GM21737 (cell line): Measurements from ENCODE around the gene CREB3L2.
"Not testable (repeated sequence)": the region's sequence is repeated elsewhere in the genome, so short reads cannot be mapped to it uniquely, and the experiment has no call there.

ENCODE experiments used
- ATAC-seq: cut with Tn5 transposase; IDR thresholded peaks from one replicate; pipeline ENCODE4 v1.9.1; 2021; ENCODE audit warnings: mild to moderate bottlenecking, moderate library complexity; ENCODE audit not compliant: unreplicated experiment

CREB3L2 gene

DNA sequence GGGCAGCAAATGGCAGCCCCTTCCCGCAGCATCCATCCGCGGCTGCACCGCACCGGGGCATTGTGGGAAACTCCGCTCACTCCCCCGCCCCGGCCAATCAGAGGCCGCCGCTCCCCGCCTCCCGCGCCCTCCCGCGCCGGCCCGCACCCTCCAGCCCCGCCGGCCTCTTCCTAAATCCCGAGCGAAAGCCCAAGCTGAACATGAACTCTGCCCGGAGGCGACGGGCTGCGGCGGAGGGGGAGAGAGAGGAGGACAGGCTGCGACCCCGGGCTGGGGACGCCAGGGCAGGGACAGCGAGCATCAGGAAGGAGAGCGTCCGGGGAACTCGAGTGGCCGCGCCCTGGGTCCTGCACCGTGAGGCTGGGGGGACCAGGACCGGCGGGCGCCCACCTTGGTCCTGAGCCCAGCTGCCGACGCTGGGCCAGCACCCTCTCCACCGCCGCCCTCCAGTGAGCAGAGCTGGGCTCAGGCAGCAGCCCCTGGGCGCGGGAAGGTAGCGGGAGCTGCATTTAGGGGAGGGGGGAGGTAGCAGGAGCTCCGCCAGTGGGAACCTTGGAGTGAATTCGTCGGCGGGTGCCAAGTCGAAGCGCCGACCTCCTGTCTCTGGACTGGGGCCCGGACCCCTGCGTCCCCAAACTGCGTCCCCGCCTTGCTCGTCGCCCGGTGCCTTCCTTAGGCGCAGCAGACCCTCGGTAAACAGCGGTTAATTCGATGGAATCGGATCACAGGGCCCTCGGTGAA is 154.9 kb downstream of the CREB3L2 start, which contains the start of gene DGKI:
Gene DGKI (minus strand): TSS at position 148 of the 741 bp plus-strand sequence.
- no peak for ATAC-seq

DNA sequence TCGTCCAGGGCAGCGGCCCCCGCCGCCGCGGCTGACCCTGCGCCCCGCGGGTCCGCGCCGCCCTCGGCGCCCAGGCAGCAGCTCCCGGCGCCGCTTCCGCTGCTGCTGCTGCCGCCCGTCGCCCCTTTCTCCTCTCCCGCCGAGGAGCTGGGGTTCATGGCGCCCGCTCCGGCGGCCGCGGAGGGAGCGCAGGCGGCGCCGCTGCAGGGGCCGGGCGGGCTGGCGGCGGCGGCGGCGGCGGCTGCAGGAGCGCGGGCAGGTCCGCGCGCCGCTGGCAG is 155.4 kb downstream of the CREB3L2 start:
- ATAC-seq = no peak

DNA sequence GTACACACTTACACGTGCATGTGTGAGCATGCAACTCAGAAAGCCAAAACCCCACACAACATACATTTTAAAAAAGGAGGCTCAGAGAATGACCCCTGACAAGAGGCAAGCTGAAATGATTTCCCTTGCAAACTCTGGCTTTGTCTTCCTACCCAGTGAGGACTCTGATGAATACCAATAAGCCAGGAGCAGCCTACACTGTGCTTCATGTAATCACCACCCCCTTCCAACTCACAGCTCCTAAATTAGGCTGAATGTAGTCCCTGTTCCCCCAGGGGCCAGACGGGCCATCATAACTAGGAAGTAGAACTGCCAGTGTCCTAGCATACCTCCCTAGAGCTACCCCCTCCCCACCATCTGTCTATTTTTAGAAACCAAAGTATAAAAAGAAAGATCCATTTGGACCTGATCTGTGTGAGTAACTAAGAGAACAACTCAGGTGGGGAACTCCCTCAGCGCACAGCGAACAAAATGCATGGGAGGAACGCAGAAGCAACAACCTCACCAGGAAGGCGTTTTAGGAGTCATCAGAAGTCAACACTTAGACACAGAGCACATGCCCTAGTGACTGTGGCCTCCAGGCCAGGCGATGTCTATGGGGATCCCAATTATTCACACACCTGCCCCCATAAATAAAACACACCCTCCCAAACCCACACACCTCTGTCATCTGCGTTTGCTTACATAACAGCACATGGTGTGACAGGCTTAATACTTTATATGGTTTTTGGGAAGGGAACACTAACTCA is 157.0 kb downstream of the CREB3L2 start:
- no peak for ATAC-seq

DNA sequence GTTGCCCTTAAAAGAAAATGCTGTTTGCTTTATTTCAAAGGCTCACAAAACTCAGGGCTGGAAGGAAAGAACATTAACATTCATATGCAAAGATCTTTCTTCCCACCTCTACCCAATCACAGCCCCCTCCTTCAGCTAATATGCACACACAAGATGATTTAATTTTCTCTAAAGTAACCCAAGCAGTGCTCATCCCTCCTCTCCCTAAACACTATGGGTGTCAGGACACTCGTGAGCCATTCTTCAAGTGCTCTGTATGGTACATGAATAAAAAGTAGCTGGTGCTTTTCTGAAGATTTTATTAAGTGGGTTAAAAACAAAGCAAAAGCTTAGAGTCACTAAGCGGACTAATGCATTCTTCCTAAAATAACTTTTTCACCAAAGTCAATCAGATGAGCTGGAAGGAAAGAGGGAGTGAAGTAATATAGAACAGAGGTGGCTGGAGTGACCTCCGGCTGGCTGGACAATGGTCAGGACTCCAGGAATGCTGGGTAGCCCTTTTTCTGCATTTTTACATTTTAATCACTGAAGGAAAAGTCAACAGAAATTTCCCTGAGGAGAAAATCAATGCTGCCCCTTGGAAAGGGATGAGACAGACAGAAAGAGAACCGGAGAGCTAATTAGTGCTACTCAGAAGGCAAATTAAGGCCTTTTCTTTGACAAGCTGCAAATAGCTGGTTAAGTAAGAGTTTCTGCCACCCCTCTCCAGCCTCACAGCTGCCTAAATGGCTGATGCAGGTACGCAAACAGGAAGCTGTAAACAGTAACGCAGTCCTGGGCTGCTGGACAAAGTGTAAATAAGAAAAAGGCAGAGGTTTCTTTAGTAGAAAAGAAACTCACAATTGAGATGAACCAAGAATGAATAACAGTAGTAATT is 161.7 kb downstream of the CREB3L2 start:
- no peak for ATAC-seq

DNA sequence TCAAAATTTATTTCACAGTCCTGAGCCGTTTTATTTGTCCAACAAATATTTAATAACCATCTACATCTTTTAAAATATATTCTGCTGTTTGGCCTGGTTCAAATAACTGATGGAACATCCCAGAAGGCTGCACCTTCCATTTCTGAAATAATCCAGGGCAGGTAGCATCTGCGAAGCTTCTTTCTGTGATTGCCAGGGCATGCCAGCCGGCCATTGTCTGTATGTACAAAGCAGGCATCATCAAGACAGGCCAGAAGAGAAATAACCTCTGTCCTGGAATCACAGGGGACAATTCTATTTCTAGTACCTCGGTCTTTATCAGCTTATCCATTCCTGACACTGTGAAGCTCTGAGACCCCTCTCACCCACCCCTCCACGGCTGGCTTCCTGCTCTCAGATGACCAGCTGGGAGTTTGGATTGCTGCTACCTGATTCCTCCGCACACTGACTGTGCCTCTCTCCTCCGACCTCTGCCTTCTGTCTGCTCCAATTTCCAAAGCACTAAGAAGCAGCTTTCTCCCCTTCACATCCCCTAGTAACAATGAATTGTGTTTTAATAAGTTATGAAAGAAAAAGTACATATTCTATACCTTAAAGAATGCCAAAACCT is 163.1 kb downstream of the CREB3L2 start:
- ATAC-seq = no peak

DNA sequence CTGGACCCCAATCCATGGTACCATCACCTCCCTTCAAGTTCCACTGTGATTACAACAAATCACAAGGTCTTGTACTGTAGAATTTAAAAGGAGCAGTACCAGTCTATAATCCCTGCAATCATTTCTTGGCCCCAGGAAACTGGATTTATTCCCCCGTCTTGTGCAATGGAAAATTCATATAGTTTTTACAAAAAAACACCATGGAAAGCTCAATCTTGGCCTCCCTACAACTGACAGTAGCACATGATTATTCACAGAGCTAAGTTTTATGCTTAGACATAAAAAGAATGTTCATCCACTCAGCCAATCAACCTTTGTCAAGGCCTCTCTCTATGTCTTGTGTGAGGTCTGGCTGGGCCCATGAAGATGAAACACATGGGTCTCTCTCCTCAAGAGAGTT is 165.3 kb downstream of the CREB3L2 start:
- ATAC-seq = no peak

DNA sequence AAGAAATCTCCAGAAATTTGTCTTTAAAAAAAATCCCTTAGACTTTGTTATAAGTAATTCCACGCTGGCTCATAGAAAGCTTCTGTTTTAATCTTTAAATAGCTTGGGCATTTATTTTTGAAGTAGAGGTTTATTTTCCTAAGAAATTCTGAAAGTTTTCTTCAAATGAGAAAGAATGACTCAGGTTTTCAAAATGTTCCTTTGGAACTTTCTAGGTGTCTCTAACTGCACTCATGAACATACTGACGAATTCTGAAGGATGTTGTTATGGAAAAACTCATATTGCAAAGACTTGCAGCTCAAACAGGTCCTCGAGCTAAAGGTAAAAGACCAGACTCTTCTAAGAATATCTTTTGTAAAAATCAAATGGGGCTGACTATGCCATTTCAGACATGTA is 165.8 kb downstream of the CREB3L2 start:
- no peak for ATAC-seq

DNA sequence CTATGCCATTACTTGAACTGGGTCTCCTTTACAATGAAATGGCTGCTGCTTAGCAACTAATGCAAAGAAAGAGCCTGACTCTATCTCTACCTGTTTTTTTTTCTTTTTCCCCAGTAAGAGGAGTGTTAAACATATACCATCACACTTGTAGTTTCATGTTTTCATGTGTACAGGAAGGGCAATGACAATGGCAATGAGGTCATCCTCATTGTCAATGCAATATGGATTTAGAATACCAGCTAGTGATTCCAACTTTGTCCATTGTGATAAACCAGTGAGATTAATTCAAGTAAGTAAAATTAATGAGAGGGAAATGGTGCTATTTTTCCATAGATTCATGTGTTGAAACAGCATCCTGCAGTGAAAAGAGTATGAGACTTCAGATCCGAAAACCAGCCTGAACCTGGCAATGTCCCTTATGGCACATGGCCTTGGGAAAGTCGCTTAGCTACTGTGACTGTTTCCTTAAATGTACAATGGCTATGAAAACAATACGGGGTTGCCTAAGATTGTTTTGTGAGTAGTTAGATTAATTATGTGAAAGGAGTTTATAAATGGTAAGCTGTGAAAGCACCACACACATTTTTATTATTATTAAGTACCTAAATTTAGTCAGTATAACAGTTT is 166.3 kb downstream of the CREB3L2 start:
- ATAC-seq = no peak

DNA sequence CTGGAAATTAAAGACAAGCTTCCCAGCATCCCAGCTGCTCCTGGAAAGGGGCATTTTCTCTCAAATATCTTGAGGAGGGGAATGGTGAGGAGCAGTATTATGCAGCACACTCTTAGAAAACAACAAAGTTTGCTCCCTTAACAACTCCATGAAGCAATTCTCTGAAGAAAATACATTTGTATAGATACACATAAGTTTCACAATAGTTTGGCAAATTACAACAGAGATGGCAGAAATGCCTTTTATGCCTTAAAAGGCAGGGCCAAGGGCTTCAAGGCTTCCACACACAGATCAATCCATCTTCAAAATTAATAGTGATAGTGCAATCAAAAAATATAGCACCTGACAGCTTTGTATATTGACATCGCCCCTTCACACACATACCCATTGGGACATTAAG is 167.3 kb downstream of the CREB3L2 start:
- no peak for ATAC-seq

DNA sequence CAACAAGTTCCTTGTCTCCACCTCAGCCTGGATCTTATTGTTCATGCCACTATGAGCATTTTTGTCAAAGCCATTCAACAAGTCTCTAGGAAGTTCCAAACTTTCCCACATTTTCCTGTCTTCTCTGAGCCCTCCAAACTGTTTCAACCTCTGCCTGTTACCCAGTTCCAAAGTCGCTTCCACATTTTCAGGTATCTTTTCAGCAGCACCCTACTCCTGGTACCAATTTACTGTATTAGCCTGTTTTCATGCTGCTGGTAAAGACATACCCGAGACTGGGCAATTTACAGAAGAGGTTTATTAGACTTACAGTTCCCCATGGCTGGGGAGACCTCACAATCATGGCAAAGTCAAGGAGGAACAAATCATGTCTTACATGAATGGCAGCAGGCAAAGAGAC is 168.9 kb downstream of the CREB3L2 start:
- ATAC-seq = not testable (repeated sequence)

DNA sequence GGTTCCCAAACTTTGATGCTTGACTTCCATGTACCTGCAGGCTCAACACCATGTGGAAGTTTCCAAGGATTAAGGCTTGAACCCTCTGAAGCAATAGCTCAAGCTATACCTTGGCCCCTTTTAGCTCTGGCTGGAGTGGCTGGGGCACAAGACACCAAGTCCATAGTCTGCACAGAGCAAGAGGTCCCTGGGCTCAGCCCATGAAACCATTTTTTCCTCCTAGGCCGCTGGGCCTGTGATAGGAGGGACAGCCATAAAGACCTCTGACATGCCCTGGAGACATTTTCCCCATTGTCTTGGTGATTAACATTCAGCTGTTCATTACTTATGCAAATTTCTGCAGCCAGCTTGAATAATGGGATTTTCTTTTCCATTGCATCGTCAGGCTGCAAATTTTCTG is 169.5 kb downstream of the CREB3L2 start:
- no peak for ATAC-seq

DNA sequence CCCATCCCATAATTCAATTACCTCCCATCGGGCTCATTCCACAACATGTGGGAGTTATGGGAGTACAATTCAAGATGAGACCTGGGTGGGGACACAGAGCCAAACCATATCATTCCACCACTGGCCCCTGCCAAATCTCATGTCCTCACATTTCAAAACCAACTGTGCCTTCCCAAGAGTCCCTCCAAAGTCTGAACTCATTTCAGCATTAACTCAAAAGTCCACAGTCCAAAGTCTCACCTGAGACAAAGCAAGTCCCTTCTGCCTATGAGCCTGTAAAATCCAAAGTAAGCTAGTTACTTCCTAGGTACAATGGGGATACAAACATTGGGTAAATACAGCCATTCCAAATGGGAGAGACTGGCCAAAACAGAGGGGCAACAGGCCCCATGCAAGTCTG is 170.3 kb downstream of the CREB3L2 start:
- ATAC-seq = not testable (repeated sequence)

DNA sequence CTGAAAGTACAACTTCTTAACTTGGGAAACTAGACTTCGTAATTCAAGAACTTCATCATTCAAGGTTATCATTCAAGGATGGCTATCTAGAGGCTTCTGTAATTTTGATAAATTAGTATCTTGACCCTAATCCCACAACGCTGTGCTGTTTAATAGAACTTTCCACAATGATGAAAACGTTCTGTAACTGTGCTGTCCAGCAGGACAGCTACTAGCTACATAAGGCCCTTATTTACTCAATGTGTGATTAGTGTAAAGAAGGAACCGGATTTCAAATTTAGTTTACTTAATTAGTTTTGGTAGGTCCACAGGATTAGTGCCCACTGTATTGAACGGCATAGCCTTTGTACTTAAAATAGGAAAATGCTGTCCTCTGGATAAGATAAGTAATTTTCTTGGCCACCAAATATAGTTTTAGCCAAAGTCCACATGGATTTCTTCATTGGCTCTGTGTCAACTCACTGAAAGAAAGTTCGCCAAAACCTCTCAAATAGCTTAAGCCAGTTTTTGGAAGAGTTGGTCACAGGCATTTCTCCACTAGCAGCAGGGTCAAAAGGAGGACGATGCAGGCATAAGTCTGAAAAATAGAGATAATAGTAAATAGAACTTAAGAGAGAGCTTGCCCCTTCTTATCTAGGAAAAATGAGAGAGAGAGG is 172.4 kb downstream of the CREB3L2 start:
- no peak for ATAC-seq

DNA sequence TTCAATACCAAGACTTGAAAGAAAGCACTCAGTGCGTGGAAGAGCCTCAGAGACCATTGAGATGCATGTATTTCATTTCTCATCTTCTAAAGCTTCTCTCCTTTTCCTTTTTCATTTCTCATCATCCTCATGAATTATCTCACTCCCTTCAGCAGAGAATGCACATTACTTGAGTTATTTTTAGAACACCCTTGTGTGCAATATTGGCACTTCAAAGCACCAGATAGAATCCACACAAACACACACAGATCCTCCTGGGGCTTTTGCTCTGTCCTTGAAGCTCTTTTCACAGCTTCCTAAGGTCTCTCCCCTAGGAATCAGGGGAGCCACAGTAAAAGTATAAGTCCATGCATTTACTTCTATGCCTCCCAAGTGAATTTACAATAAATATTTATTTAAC is 173.4 kb downstream of the CREB3L2 start:
- ATAC-seq = no peak

DNA sequence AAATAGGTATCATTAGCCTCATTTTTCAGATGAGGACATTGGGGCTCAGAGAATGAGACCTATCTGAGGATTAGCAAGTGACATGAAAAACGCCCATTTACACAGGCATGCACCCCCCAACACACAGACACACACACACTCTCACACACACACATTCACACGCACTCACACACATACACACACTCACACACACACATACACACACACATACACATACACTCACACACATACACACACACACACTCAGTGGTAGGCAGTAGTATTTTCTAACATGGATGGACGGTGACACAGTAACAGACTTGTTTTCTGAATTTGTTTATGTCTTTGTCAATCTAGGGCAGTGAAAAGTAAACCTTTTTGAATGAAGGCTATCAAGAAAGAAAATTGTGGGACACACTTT is 176.4 kb downstream of the CREB3L2 start:
- ATAC-seq = no peak
